Adrenal gland (tissue), 12 donors: ENCODE results near the gene KRT25. TPM values are rescaled to one million over a fixed set of nuclear protein-coding genes. Genes with fewer than 3 reads are reported as not detected.

ENCODE experiments used
- DNase-seq, 7 donors: peaks; one replicate each; pipeline ENCODE4 v3.0.0-alpha.2; 2019 to 2020
- H3K27ac ChIP-seq, 5 donors: fragments of 200-600 bp; sonication (generic) in 4 of 5; 1 replicate in 3 of 5; 2 replicates in 2 of 5; pipeline versions ENCODE4 v1.5.1 to v1.8.0; 2016 to 2020; ENCODE audit warnings: mild to moderate bottlenecking in 1 of 5
- H3K27me3 ChIP-seq: fragments of 200-600 bp; 2 replicates; pipeline ENCODE4 v1.8.0; 2021
- H3K36me3 ChIP-seq, 2 donors: fragments of 200-600 bp; replicated peaks in 1 of 2; 1 replicate in 1 of 2; 2 replicates in 1 of 2; pipeline versions ENCODE4 v1.5.1 to v1.8.0; 2018 to 2022
- H3K4me1 ChIP-seq, 2 donors: fragments of 200-600 bp; replicated peaks in 1 of 2; 1 replicate in 1 of 2; 2 replicates in 1 of 2; pipeline versions ENCODE4 v1.5.1 to v1.8.0; 2018 to 2021
- H3K4me3 ChIP-seq, 4 donors: fragments of 200-600 bp; sonication (generic) in 3 of 4; one replicate each; pipeline ENCODE4 v1.5.1; 2016 to 2018
- H3K9me3 ChIP-seq, 3 donors: fragments of 200-600 bp; sonication (generic) in 1 of 3; replicated peaks in 1 of 3; 1 replicate in 2 of 3; 2 replicates in 1 of 3; pipeline versions ENCODE4 v1.5.1 to v1.8.0; 2016 to 2021
- CTCF ChIP-seq, 6 experiments: fragments of 450-650 bp in 4 of 6; fragments of 200-600 bp in 2 of 6; sonication (generic) in 1 of 6; IDR thresholded peaks; 1 replicate in 5 of 6; 2 replicates in 1 of 6; pipeline versions ENCODE4 v1.5.1 to v1.8.0; 2016 to 2021; ENCODE audit warnings: antibody characterized with exemption in 6 of 6, mild to moderate bottlenecking in 2 of 6, moderate library complexity in 1 of 6
- POLR2A ChIP-seq, 2 donors: fragments of 450-650 bp; IDR thresholded peaks; one replicate each; pipeline ENCODE4 v1.6.1; 2017; ENCODE audit warnings: antibody characterized with exemption in 2 of 2, mild to moderate bottlenecking in 2 of 2, moderate library complexity in 1 of 2
- WGBS, 4 donors: extraction: QIAGEN DNeasy Blood & Tissue Kit in 2 of 4; methylation state at CpG; one replicate each; pipeline versions ENCODE4 v1.1.5 to v1.1.7; 2013 to 2017; 5-methylcytosine and 5-hydroxymethylcytosine counted together
- intact Hi-C, 2 donors: fragments of 100-400 bp; cut with DNase I; formaldehyde crosslinking; loops; one replicate each; pipeline versions ENCODE4 v1.14.1 to v1.15.0; 2022 to 2023
- polyA plus RNA-seq, 3 donors: library from polyadenylated mRNA; stranded (reverse); fragments of 200-250 nt in 2 of 3; fragments of 350-450 nt in 1 of 3; fragmentation: Illumina TruSeq in 1 of 3; extraction: RNeasy Lipid Tissue Mini Kit (QIAGEN cat#74804) in 1 of 3; gene quantifications; one replicate each; pipeline ENCODE4 v1.2.3, GENCODE V29; 2013 to 2014
- total RNA-seq, 9 donors: library from RNA; depleted of rRNA in 4 of 9; stranded (reverse); fragments of >200 nt in 4 of 9; fragments of 120-200 nt in 1 of 9; fragmentation: NEBNext Ultra II Directional in 1 of 9; extraction: Animal tissue kit (Norgen Biotek cat#: 25700) in 1 of 9; gene quantifications; one replicate each; pipeline versions ENCODE4 v1.1.0 to v1.2.4, GENCODE V29; 2013 to 2023
- donor health status: healthy with polysubstance abuse.
- donor health status: Bipolar disorder and iron deficiency.
- donor health status: DM: yes; HTN: yes; CAD: no.
- donor health status: DM: no; HTN: no; CAD: no.
- donor health status: DM: no; HTN: no; CAD: no.
- donor health status: DM: yes; HTN: yes; CAD: no.

Gene KRT25
- total and polyA plus RNA-seq, 12 donors: not detected

DNA sequence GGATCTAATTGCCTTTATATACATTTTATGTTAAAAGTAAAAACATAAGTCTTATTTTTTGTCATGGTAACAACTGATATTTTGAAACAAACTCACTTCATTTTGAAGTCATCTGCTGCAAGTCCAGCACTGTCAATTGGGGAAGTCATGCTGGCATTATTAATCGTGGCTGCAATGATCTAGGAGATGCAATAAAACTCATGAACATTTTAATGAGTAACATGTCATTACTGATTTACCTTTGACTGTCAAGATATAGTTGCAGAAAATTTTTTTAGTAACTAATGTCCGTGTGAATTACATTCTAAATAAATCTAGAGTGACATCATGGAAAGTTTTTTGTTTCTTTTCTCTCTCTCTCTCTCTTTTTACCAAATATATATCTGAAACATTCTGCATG, 34.2 kb downstream of the KRT25 start:
- Histone ChIP-seq H3K36me3 (no peaks in the 10 kb centered on the region), H3K4me1 (no peaks in the 10 kb centered on the region), H3K27ac (no peak overlapping the region), H3K4me3 (no peak overlapping the region), H3K27me3 (no peaks in the 10 kb centered on the region), H3K9me3 (no peaks in the 10 kb centered on the region)
- intact Hi-C loops: no loop called here
- no peak for DNase-seq
- TF ChIP-seq POLR2A (IDR thresholded peaks at IDR 0.05) (no peak), CTCF (IDR thresholded peaks at IDR 0.05) (no peak)
- WGBS, 4 donors: 44 to 64% (median 55%) methylated on average over 2 of the region's 2 CpGs

- no peaks in the 10 kb centered on the region for H3K36me3 ChIP-seq
- peak in 1 of 7 donors; percentile 2 for DNase-seq
- no peaks in the 10 kb centered on the region for H3K4me1 ChIP-seq
- H3K9me3 ChIP-seq: no peaks in the 10 kb centered on the region
- H3K4me3 ChIP-seq: no peak overlapping the region
- TF ChIP-seq POLR2A (IDR thresholded peaks at IDR 0.05): no peak
- no peak for TF ChIP-seq CTCF (IDR thresholded peaks at IDR 0.05)
- no peak overlapping the region for H3K27ac ChIP-seq
- intact Hi-C loops: no loop called here
- H3K27me3 ChIP-seq: no peaks in the 10 kb centered on the region
- 44 to 58% (median 49%) methylated on average over 8 of the region's 8 CpGs for WGBS, 4 donors
Measured at GRCh38 chr17:40718930-40719329, 36.2 kb downstream of the KRT25 start.

DNA sequence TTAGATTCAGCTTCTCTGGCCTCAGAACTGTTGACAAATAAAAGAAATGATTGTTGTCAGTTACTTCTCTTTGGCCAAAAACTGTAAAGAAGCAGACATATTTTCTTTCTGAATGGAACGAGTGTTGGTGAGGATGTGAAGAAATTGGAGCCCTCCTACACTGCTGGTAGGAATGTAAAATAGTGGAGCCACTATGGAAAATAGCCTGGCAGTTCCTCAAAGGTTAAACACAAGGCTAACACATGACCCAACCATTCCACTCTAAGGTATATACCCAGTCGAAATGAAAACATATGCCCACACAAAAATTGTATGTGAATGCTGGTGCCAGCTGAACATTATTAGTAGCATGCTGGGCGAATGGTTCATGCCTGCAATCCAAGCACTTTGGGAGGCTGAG, 37.4 kb downstream of the KRT25 start:
- intact Hi-C loops: no loop called here
- Histone ChIP-seq H3K4me1 (no peaks in the 10 kb centered on the region), H3K27ac (no peak overlapping the region), H3K4me3 (no peak overlapping the region), H3K9me3 (no peaks in the 10 kb centered on the region), H3K36me3 (no peaks in the 10 kb centered on the region), H3K27me3 (no peaks in the 10 kb centered on the region)
- TF ChIP-seq POLR2A (IDR thresholded peaks at IDR 0.05) (no peak), CTCF (IDR thresholded peaks at IDR 0.05) (no peak)
- no peak for DNase-seq
- WGBS, 4 donors: 47 to 71% (median 52%) methylated on average over 3 of the region's 3 CpGs

GRCh38 chr17:40714473-40714872, 40.7 kb downstream of the KRT25 start:
- no peaks in the 10 kb centered on the region for H3K4me1 ChIP-seq
- intact Hi-C loops: no loop called here
- no peak overlapping the region for H3K4me3 ChIP-seq
- H3K27ac ChIP-seq: no peak overlapping the region
- no peaks in the 10 kb centered on the region for H3K36me3 ChIP-seq
- no peak for TF ChIP-seq POLR2A (IDR thresholded peaks at IDR 0.05)
- no peak for TF ChIP-seq CTCF (IDR thresholded peaks at IDR 0.05)
- H3K27me3 ChIP-seq: peaks cover 4% of the 10 kb centered on the region
- DNase-seq: no peak
- H3K9me3 ChIP-seq: no peaks in the 10 kb centered on the region
- WGBS, 4 donors: 55 to 60% (median 59%) methylated on average over 6 of the region's 6 CpGs
